OCI-LY1 (cell line): ENCODE data around the gene SPPL2B.

Source experiments
- H2AFZ ChIP-seq: fragments of 200-600 bp; sonication (generic), shearing (Covaris generic); 2 replicates; pipeline ENCODE4 v1.6.0; 2014; ENCODE audit warnings: antibody characterized with exemption, mild to moderate bottlenecking, low read length
- H3F3A ChIP-seq: fragments of 200-600 bp; sonication (generic), shearing (Covaris generic); 2 replicates; pipeline ENCODE4 v1.6.0; 2014; ENCODE audit warnings: mild to moderate bottlenecking, antibody characterized with exemption, low read length, moderate library complexity; ENCODE audit not compliant: insufficient read depth
- H3K27ac ChIP-seq: fragments of 200-600 bp; sonication (generic); 2 replicates; pipeline ENCODE4 v1.5.1; 2014; ENCODE audit warnings: low read length, mixed run types, mild to moderate bottlenecking, low read depth; ENCODE audit not compliant: poor library complexity, severe bottlenecking
- H3K27me3 ChIP-seq: fragments of 200-600 bp; sonication (generic); 2 replicates; pipeline ENCODE4 v1.6.0; 2014; ENCODE audit warnings: antibody characterized with exemption, mild to moderate bottlenecking, low read length, moderate library complexity; ENCODE audit not compliant: insufficient read depth
- H3K36me3 ChIP-seq: fragments of 200-600 bp; sonication (generic); 2 replicates; pipeline ENCODE4 v1.6.1; 2014; ENCODE audit warnings: mild to moderate bottlenecking, antibody characterized with exemption, low read length, moderate library complexity, mixed read lengths; ENCODE audit not compliant: insufficient read depth
- H3K4me1 ChIP-seq: fragments of 200-600 bp; sonication (generic); 2 replicates; pipeline ENCODE4 v1.5.1; 2014; ENCODE audit warnings: mild to moderate bottlenecking, low read length, moderate library complexity; ENCODE audit not compliant: insufficient read depth, severe bottlenecking
- H3K4me2 ChIP-seq: fragments of 200-600 bp; sonication (generic), shearing (Covaris generic); 2 replicates; pipeline ENCODE4 v1.6.1; 2014; ENCODE audit warnings: low read length
- H3K4me3 ChIP-seq: fragments of 200-600 bp; sonication (generic); 2 replicates; pipeline ENCODE4 v1.5.1; 2014; ENCODE audit warnings: low read length, low read depth, mild to moderate bottlenecking, mixed read lengths; ENCODE audit not compliant: poor library complexity, severe bottlenecking
- H3K79me2 ChIP-seq: fragments of 200-600 bp; shearing (Covaris generic); 2 replicates; pipeline ENCODE4 v1.6.1; 2016; ENCODE audit warnings: mixed run types, low read length, mixed read lengths; ENCODE audit not compliant: insufficient read depth
- H3K9ac ChIP-seq: fragments of 200-600 bp; sonication (generic), shearing (Covaris generic); 2 replicates; pipeline ENCODE4 v1.6.1; 2014; ENCODE audit warnings: mild to moderate bottlenecking, low read length, mixed read lengths
- H3K9me2 ChIP-seq: fragments of 200-600 bp; sonication (generic), shearing (Covaris generic); 2 replicates; pipeline ENCODE4 v1.6.1; 2014; ENCODE audit warnings: low read depth, mild to moderate bottlenecking, low read length, mixed read lengths
- H3K9me3 ChIP-seq: fragments of 200-600 bp; shearing (Covaris generic); 2 replicates; pipeline ENCODE4 v1.6.1; 2014; ENCODE audit warnings: low read length, mixed read lengths
- H4K20me1 ChIP-seq: fragments of 200-600 bp; sonication (generic), shearing (Covaris generic); 2 replicates; pipeline ENCODE4 v1.6.0; 2016; ENCODE audit warnings: mild to moderate bottlenecking, low read length; ENCODE audit not compliant: insufficient read depth
- EZH2 ChIP-seq: fragments of 200-600 bp; sonication (generic), shearing (Covaris generic); IDR thresholded peaks from 2 replicates; pipeline ENCODE4 v1.8.0; 2017; ENCODE audit warnings: borderline replicate concordance, mixed run types, mild to moderate bottlenecking, antibody characterized with exemption, low read length, moderate library complexity, mixed read lengths
- TF ChIP-seq, protein P1 (sequence below): fragments of 200-600 bp; sonication (generic), shearing (Covaris generic); IDR thresholded peaks from 2 replicates; pipeline ENCODE4 v1.5.1; 2017; ENCODE audit warnings: mild to moderate bottlenecking, antibody characterized with exemption, low read length, moderate library complexity, mixed read lengths

Gene SPPL2B

DNA sequence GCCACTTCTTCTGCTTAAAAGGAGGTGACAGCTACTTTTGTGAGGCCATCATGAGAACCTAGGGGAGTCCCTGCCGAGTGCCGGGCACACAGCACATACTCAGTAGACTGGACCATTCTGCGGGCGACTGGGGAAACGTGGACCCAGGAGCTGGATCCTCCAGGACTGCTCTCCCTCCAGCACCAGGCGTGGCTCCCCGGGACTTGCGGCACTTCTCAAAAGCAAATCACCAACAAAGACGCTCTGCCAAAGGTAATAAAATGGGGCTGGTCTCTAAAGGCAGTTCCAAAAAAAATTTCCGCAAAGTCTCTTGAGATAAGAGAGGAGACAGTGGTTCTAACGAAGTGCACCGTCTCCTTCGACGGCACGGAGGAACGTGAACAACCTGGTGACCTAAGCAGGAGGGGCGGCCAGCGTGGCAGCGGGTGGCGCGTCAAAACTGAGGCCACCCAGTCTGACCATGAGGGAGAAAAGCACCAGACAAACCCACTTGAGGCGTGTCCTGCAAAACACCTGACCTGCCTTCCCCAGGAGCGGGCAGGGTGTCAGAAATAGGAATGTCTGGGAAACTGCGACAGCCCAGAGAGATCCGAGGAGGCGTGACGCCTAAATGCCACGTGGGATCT is 30.2 kb downstream of the SPPL2B start:
- Histone ChIP-seq H3K4me1 (no peaks in the 10 kb centered on the region), H3K9ac (no peak overlapping the region), H3K9me2 (no peaks in the 10 kb centered on the region), H4K20me1 (no peaks in the 10 kb centered on the region), H3K27me3 (peaks cover 5% of the 10 kb centered on the region; the same call in 1 of the 2 replicates), H3K9me3 (no peaks in the 10 kb centered on the region), H3K4me2 (no peak overlapping the region), H3F3A (no peaks in the 10 kb centered on the region), H3K4me3 (no peak overlapping the region), H3K79me2 (no peaks in the 10 kb centered on the region), H3K36me3 (peaks cover 13% of the 10 kb centered on the region), H3K27ac (no peak overlapping the region), H2AFZ (no peak overlapping the region)
- TF ChIP-seq EZH2, result no peak
- TF ChIP-seq, protein P1, sequence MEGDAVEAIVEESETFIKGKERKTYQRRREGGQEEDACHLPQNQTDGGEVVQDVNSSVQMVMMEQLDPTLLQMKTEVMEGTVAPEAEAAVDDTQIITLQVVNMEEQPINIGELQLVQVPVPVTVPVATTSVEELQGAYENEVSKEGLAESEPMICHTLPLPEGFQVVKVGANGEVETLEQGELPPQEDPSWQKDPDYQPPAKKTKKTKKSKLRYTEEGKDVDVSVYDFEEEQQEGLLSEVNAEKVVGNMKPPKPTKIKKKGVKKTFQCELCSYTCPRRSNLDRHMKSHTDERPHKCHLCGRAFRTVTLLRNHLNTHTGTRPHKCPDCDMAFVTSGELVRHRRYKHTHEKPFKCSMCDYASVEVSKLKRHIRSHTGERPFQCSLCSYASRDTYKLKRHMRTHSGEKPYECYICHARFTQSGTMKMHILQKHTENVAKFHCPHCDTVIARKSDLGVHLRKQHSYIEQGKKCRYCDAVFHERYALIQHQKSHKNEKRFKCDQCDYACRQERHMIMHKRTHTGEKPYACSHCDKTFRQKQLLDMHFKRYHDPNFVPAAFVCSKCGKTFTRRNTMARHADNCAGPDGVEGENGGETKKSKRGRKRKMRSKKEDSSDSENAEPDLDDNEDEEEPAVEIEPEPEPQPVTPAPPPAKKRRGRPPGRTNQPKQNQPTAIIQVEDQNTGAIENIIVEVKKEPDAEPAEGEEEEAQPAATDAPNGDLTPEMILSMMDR, result no peak

DNA sequence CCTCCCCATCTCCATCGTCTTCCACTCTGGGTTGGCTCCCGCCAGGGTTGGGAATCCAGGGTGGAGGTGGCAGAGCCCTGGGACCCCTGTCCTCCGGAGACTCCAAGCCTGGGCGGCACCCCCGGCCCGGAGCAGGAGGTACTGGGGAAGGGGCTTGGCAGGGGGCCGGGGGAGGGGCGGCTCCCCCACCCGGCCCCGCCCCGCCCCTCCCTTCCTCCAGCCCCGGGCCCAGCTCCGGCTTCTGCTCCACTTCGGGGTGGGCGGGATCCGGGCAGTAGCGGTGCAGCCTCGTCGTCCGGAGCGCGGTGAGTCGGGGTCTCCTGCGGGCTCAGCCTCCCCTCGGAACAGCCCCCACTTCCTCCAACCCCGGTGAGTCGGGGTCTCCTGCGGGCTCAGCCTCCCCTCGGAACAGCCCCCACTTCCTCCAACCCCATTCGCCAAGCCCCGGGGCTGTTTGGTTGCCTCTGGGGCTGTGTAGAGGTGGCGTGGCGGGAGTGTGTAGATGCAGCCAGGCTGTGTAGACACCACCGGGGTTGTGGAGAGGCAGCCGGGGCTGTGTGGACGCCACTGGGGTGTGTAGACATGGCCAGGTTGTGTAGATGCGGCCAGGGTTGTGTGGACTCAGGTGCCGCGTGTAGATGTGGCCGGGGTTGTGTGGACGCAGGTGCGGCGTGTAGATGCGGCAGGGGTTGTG is 31.7 kb downstream of the SPPL2B start, which contains the start of gene TMPRSS9:
TSS of gene TMPRSS9 (plus strand) at position 274 of the 694 bp plus-strand sequence. CDS start 29,521 bp downstream, outside the sequence.
- Histone ChIP-seq H3K36me3 (no peaks in the 10 kb centered on the region), H3K27ac (no peak within 1 kb of the TSS), H3K9me2 (no peaks in the 10 kb centered on the region), H3K9me3 (no peaks in the 10 kb centered on the region), H4K20me1 (no peaks in the 10 kb centered on the region), H3K27me3 (peaks cover 5% of the 10 kb centered on the region; the same call in 1 of the 2 replicates), H2AFZ (no peak within 1 kb of the TSS), H3K79me2 (no peaks in the 10 kb centered on the region), H3K9ac (no peak within 1 kb of the TSS), H3K4me3 (no peak within 1 kb of the TSS), H3K4me2 (no peak within 1 kb of the TSS), H3K4me1 (no peaks in the 10 kb centered on the region), H3F3A (no peaks in the 10 kb centered on the region)
- no peak for TF ChIP-seq EZH2
- TF ChIP-seq, protein P1, result no peak

DNA sequence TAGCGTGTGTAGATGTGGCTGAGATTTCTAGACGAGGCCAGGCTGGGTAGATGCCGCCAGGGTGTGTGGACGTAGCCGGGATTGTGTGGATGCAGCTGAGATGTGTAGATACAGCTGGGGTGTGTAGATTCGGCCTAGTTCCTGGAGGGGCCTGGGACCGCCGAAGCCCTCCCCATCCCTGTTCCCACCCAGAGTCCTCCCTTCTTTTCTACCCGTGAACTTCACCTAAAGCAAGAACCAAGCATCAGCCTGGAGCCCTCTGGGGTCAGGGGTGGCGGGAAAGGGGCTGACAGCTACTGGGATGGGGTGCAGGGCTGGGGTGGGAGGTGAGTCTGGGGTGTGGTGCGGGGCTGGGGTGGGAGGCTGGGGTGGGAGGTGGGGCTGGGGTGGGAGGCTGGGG is 32.3 kb downstream of the SPPL2B start:
- no peaks in the 10 kb centered on the region for H3K9me2 ChIP-seq
- no peaks in the 10 kb centered on the region for H3F3A ChIP-seq
- H3K36me3 ChIP-seq, result no peaks in the 10 kb centered on the region
- no peaks in the 10 kb centered on the region for H4K20me1 ChIP-seq
- no peak overlapping the region for H3K9ac ChIP-seq
- no peak overlapping the region for H3K4me2 ChIP-seq
- H3K9me3 ChIP-seq, result no peaks in the 10 kb centered on the region
- H3K4me1 ChIP-seq, result no peaks in the 10 kb centered on the region
- no peaks in the 10 kb centered on the region for H3K79me2 ChIP-seq
- H2AFZ ChIP-seq, result no peak overlapping the region
- H3K27me3 ChIP-seq, result peaks cover 5% of the 10 kb centered on the region; the same call in 1 of the 2 replicates
- H3K4me3 ChIP-seq, result no peak overlapping the region
- no peak overlapping the region for H3K27ac ChIP-seq
- TF ChIP-seq, protein P1, result no peak
- no peak for TF ChIP-seq EZH2
